Ammon's horn (tissue), 1 donor: Measurements from ENCODE around the gene ADD2.

Source experiments
- DNase-seq: peaks from one replicate; pipeline ENCODE4 v3.0.0-alpha.2; 2016; ENCODE audit warnings: low spot score

Gene ADD2

GRCh38 chr2:70702711-70703395, 65.1 kb downstream of the ADD2 start:
- DNase-seq, result no peak

GRCh38 chr2:70698847-70699246, 69.2 kb downstream of the ADD2 start:
- DNase-seq, result no peak

- DNase-seq, result no peak
Measured at GRCh38 chr2:70697603-70698383, 70.2 kb downstream of the ADD2 start.

- DNase-seq, result no peak
Measured at GRCh38 chr2:70696142-70696541, 71.9 kb downstream of the ADD2 start.

- no peak for DNase-seq
Measured at GRCh38 chr2:70692256-70692655, 75.7 kb downstream of the ADD2 start.

GRCh38 chr2:70691497-70692140, 76.4 kb downstream of the ADD2 start:
- DNase-seq, result no peak

GRCh38 chr2:70690846-70691245, 77.2 kb downstream of the ADD2 start:
- no peak for DNase-seq

- no peak for DNase-seq
Measured at GRCh38 chr2:70688427-70688826, 79.6 kb downstream of the ADD2 start.

GRCh38 chr2:70687461-70687795, 80.6 kb downstream of the ADD2 start:
- DNase-seq, result no peak

- no peak for DNase-seq
Measured at GRCh38 chr2:70686577-70687460, 81.2 kb downstream of the ADD2 start.

- peak; percentile 75 for DNase-seq
Measured at GRCh38 chr2:70685771-70686171, 82.2 kb downstream of the ADD2 start.

- DNase-seq, result no peak
Measured at GRCh38 chr2:70684846-70685622, 83.0 kb downstream of the ADD2 start.

- no peak for DNase-seq
Measured at GRCh38 chr2:70683455-70683854, 84.5 kb downstream of the ADD2 start.

- DNase-seq, result no peak
Measured at GRCh38 chr2:70680735-70681134, 87.3 kb downstream of the ADD2 start.

- no peak for DNase-seq
Measured at GRCh38 chr2:70679259-70679658, 88.7 kb downstream of the ADD2 start.

GRCh38 chr2:70678576-70679143, 89.3 kb downstream of the ADD2 start:
- DNase-seq, result no peak

GRCh38 chr2:70676301-70677035, 91.5 kb downstream of the ADD2 start:
- no peak for DNase-seq

- DNase-seq, result no peak
Measured at GRCh38 chr2:70675862-70676261, 92.1 kb downstream of the ADD2 start.

- DNase-seq, result no peak
Measured at GRCh38 chr2:70674636-70675430, 93.2 kb downstream of the ADD2 start.
